ENCODE data around the gene NABP2. TPM values are rescaled to one million over a fixed set of nuclear protein-coding genes. Genes with fewer than 3 reads are reported as not detected.

The NABP2 gene
- 36.6 to 50.7 TPM (median 38.7 TPM) in 3 replicates for total RNA-seq
- long read RNA-seq, transcript NABP2-203 (6 exons, 1,775 nt), result minor isoform, 8 of 39 reads
- long read RNA-seq, transcript NABP2-201 (7 exons, 1,417 nt), result major isoform, 26 of 39 reads
- long read RNA-seq, partial matches to known transcripts, result 0 of 39 reads
- long read RNA-seq, other reads (novel, unspliced or antisense), result 2 of 39 reads

DNA sequence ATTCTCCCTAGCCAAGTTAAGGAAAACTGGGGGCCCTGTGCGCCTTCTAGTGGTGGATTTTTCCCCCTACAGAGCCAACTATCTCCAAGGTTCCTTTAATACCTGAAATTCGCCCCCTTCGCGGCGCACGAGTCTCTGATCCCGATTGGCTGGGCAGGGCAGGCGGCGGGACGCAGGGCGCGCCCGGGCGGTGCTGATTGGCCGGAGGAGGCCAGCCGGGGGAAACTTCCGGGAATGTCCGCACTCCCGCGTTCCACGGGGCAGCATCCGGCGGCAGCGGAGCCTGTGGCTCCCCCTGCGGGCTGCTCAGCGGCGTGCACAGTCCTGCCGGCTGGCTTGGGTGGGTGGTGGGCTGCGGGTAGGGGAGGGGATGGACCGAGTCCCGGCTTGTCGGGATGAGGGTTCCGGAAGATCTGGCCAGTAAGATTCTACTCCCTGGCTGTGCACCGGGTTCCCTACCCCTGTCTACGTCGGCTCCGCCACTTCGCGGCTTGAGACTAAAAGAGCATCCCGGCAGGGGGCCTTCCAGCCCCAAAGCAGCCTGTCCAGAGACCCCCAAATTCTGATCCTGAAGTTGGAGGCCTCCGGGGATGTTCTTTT, at the start of gene NABP2:
TSS of gene NABP2 (plus strand) at position 241 of the 600 bp plus-strand sequence. CDS start 515 bp downstream, outside the sequence.
- H3K4me1 Mint-ChIP-seq (ENCODE audit: low read depth), result peaks cover 40% of the 10 kb centered on the region
- peak within 1 kb of the TSS; percentile 86 for H3K27ac Mint-ChIP-seq (ENCODE audit: unreplicated experiment)
- TF ChIP-seq, protein P1, sequence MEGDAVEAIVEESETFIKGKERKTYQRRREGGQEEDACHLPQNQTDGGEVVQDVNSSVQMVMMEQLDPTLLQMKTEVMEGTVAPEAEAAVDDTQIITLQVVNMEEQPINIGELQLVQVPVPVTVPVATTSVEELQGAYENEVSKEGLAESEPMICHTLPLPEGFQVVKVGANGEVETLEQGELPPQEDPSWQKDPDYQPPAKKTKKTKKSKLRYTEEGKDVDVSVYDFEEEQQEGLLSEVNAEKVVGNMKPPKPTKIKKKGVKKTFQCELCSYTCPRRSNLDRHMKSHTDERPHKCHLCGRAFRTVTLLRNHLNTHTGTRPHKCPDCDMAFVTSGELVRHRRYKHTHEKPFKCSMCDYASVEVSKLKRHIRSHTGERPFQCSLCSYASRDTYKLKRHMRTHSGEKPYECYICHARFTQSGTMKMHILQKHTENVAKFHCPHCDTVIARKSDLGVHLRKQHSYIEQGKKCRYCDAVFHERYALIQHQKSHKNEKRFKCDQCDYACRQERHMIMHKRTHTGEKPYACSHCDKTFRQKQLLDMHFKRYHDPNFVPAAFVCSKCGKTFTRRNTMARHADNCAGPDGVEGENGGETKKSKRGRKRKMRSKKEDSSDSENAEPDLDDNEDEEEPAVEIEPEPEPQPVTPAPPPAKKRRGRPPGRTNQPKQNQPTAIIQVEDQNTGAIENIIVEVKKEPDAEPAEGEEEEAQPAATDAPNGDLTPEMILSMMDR (IDR thresholded peaks at IDR 0.05), result peak; percentile 98
- H3K9me3 Mint-ChIP-seq (ENCODE audit: low read depth), result no peaks in the 10 kb centered on the region
- H3K36me3 Mint-ChIP-seq (ENCODE audit: low read depth), result peaks cover 4% of the 10 kb centered on the region
- no peaks in the 10 kb centered on the region for H3K27me3 Mint-ChIP-seq (ENCODE audit: low read depth)
- DNase-seq (ENCODE audit: low spot score), result peak; percentile 99
- peak within 1 kb of the TSS; percentile 81 for H3K4me3 Mint-ChIP-seq (ENCODE audit: unreplicated experiment)

DNA sequence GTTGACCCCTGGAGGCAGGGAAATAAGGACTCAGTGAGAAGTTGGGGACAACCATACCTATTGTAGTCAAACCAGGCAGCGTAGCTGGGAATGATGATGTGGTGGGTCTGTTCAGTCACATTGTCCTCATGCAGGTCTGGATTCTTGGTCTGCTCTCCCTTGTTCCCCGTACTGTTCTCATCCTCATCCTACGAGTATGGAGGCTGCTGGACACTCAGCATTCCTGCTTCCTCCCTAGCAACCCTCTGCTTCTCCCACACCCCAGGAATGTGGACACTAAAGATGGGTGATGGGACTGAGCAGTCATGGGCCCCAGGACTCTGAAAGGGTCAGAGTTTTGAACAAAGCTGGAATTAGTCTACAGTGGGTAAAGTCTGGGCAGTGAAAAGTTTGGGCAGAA, 45.8 kb upstream of the NABP2 start:
- DNase-seq (ENCODE audit: low spot score), result no peak
- H3K27ac Mint-ChIP-seq (ENCODE audit: unreplicated experiment), result no peak overlapping the region
- TF ChIP-seq, protein P1 (IDR thresholded peaks at IDR 0.05), result no peak

DNA sequence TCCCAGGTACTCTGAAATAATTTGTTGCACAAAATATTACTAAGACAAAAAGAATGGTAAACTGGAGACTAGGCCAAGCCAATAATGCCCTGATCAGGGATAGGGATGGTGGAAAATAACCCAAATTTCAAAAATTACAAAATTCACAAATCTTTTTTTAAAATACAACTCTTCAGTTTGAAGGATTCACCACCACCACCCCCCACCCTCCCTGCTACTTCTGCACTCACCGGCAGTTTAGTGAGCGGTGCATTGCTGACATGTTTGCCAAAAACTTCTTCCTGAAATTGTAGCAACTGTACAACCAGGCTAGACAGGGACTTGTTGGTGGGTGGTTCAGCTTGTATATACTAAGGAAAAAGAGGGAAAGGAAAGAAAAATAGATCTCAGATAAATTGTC, 37.2 kb upstream of the NABP2 start:
- H3K4me3 Mint-ChIP-seq (ENCODE audit: unreplicated experiment), result no peak overlapping the region
- H3K9me3 Mint-ChIP-seq (ENCODE audit: low read depth), result no peaks in the 10 kb centered on the region
- DNase-seq (ENCODE audit: low spot score), result no peak
- peaks cover 24% of the 10 kb centered on the region for H3K4me1 Mint-ChIP-seq (ENCODE audit: low read depth)
- H3K27ac Mint-ChIP-seq (ENCODE audit: unreplicated experiment), result no peak overlapping the region
- TF ChIP-seq, protein P1 (IDR thresholded peaks at IDR 0.05), result no peak
- H3K27me3 Mint-ChIP-seq (ENCODE audit: low read depth), result no peaks in the 10 kb centered on the region
- H3K36me3 Mint-ChIP-seq (ENCODE audit: low read depth), result peaks cover 10% of the 10 kb centered on the region

More for the DNA sequence above, 45.8 kb upstream of the NABP2 start:
- Mint-ChIP-seq H3K4me3 (ENCODE audit: unreplicated experiment) (no peak overlapping the region), H3K36me3 (ENCODE audit: low read depth) (peaks cover 41% of the 10 kb centered on the region), H3K4me1 (ENCODE audit: low read depth) (no peaks in the 10 kb centered on the region), H3K9me3 (ENCODE audit: low read depth) (no peaks in the 10 kb centered on the region), H3K27me3 (ENCODE audit: low read depth) (no peaks in the 10 kb centered on the region)

DNA sequence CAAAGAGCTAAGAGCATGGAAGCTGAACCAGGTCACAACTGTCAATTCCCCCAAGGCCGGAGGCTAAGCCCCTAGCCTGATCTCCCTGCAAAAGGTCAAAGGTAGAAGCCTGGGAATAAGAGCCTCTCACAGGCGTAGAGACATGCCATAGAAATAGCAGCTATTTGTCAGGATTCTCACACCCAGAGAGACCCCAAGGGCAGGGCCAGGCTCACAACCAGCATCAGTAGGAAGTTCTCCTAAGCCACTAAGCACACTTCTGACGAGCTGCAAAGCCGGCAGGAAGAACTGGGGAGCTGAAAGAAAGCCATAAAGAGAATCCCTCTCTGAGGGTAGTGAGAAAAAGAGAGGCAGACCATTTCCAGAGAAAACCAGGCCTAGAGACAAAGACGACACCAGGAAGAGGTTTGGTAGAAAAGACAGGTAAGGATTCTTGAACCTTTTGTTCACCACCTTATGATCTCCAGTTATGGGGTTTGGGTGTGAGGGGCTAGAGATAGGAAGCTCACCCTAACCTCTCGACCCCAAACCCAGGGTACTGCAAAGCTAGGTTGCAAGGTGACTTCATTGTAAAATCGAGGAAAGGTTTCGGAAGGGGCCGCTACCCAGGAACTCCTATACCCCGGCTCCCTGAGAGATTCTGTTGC, 35.9 kb upstream of the NABP2 start:
- no peaks in the 10 kb centered on the region for H3K27me3 Mint-ChIP-seq (ENCODE audit: low read depth)
- H3K4me1 Mint-ChIP-seq (ENCODE audit: low read depth), result peaks cover 30% of the 10 kb centered on the region
- DNase-seq (ENCODE audit: low spot score), result no peak

DNA sequence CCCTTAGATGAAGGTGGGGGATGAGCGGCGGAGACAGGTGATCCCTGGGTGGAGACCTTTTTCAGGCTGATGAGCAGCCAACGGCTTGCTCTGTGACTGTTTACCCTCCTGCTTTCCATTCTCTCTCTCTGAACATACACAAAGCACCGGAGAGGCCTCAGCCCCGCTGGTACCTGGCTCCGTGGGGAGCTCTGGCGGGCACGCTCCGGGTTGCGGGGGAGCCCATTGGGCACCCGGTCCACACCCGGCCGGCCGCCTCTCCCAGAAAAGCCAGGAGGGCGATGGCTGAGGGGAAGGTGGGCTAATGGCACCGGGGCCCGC, 35.4 kb upstream of the NABP2 start:
- Mint-ChIP-seq H3K27me3 (ENCODE audit: low read depth) (no peaks in the 10 kb centered on the region), H3K9me3 (ENCODE audit: low read depth) (no peaks in the 10 kb centered on the region), H3K4me3 (ENCODE audit: unreplicated experiment) (peak overlapping the region; percentile 74), H3K36me3 (ENCODE audit: low read depth) (peaks cover 10% of the 10 kb centered on the region), H3K4me1 (ENCODE audit: low read depth) (peaks cover 33% of the 10 kb centered on the region), H3K27ac (ENCODE audit: unreplicated experiment) (peak overlapping the region; percentile 71)
- no peak for DNase-seq (ENCODE audit: low spot score)
- TF ChIP-seq, protein P1 (IDR thresholded peaks at IDR 0.05), result no peak

More for the DNA sequence above, 35.9 kb upstream of the NABP2 start:
- TF ChIP-seq, protein P1 (IDR thresholded peaks at IDR 0.05), result no peak
- Mint-ChIP-seq H3K4me3 (ENCODE audit: unreplicated experiment) (peak overlapping the region; percentile 74), H3K36me3 (ENCODE audit: low read depth) (peaks cover 10% of the 10 kb centered on the region), H3K9me3 (ENCODE audit: low read depth) (no peaks in the 10 kb centered on the region), H3K27ac (ENCODE audit: unreplicated experiment) (peak overlapping the region; percentile 71)
